Omental fat pad (tissue), 4 donors: ENCODE measurements around the gene CEP70. TPM values are rescaled to one million over a fixed set of nuclear protein-coding genes. Genes with fewer than 3 reads are reported as not detected.
"Not testable (repeated sequence)": the region's sequence is repeated elsewhere in the genome, so short reads cannot be mapped to it uniquely, and the experiment has no call there.

Source experiments
- ATAC-seq: fragments of 150-250 bp; one replicate; pipeline ENCODE4 v1.9.1; 2016; ENCODE audit warnings: mild to moderate bottlenecking, moderate library complexity; ENCODE audit not compliant: low FRiP score
- DNase-seq: peaks from one replicate; pipeline ENCODE4 v3.0.0-alpha.2; 2019; ENCODE audit warnings: low spot score
- total RNA-seq, 4 donors: library from RNA; depleted of rRNA; stranded (reverse); fragments of >200 nt; gene quantifications; one replicate each; pipeline ENCODE4 v1.1.0, GENCODE V29; 2016
- TF ChIP-seq, protein P1 (sequence below), 3 donors: fragments of 450-650 bp; IDR thresholded peaks; one replicate each; pipeline ENCODE4 v1.5.1; 2016 to 2017; ENCODE audit warnings: antibody characterized with exemption in 3 of 3, mild to moderate bottlenecking in 3 of 3, moderate library complexity in 2 of 3

The CEP70 gene
- total RNA-seq, 4 donors from 2014 or later = 10.6 to 15.4 (median 13.8) TPM

DNA sequence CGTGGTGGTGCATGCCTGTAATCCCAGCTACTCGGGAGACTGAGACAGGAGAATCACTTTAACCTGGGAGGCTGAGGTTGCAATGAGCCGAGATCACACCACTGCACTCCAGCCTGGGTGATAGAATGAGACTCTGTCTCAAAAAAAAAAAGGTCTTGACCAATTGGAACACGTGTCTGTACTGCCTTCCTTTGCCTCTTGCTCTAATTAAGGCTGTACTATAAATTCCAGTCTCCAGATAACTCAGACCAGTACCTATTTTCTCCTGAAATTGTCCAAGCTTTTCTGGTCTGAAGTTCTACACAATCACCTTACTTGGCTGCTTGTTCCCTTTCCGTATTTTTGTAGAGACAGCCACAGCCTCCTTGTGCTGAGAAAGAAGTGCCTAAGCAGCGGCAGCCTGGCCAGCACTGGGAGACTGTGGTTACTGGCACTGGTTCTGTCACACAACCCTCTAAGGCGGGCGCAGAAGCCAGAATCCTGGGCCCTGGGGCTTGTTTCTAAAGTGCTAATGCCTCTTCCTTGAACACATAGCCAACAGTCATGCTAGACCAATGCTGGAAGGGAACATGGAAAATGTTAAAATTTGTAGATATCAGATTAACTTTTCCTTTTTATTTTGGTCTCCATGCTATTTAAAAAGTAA lies 6.2 kb upstream of the CEP70 start:
- no peak for DNase-seq
- no peak for ATAC-seq
- TF ChIP-seq, protein P1, sequence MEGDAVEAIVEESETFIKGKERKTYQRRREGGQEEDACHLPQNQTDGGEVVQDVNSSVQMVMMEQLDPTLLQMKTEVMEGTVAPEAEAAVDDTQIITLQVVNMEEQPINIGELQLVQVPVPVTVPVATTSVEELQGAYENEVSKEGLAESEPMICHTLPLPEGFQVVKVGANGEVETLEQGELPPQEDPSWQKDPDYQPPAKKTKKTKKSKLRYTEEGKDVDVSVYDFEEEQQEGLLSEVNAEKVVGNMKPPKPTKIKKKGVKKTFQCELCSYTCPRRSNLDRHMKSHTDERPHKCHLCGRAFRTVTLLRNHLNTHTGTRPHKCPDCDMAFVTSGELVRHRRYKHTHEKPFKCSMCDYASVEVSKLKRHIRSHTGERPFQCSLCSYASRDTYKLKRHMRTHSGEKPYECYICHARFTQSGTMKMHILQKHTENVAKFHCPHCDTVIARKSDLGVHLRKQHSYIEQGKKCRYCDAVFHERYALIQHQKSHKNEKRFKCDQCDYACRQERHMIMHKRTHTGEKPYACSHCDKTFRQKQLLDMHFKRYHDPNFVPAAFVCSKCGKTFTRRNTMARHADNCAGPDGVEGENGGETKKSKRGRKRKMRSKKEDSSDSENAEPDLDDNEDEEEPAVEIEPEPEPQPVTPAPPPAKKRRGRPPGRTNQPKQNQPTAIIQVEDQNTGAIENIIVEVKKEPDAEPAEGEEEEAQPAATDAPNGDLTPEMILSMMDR (IDR thresholded peaks at IDR 0.05) = no peak

DNA sequence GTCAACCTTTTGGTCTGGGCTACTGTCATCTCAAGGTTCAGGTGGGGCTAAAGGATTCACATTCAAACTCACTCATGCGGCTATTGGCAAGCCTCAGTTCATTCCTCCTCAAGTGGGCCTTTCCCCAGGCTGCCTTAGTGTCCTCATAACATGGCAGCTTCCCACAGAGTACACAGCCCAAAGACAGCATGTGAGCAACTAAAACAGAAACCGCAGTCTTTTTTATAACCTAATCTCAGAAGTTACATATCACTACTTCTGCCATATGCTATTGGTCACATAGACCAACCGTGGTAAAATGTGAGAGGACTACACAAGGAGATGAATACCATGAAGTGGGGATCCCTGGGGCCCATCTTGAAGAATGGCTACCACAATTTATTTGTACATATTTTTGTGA lies 4.5 kb upstream of the CEP70 start:
- DNase-seq (no peak), ATAC-seq (no peak)
- TF ChIP-seq, protein P1 (IDR thresholded peaks at IDR 0.05) = no peak

DNA sequence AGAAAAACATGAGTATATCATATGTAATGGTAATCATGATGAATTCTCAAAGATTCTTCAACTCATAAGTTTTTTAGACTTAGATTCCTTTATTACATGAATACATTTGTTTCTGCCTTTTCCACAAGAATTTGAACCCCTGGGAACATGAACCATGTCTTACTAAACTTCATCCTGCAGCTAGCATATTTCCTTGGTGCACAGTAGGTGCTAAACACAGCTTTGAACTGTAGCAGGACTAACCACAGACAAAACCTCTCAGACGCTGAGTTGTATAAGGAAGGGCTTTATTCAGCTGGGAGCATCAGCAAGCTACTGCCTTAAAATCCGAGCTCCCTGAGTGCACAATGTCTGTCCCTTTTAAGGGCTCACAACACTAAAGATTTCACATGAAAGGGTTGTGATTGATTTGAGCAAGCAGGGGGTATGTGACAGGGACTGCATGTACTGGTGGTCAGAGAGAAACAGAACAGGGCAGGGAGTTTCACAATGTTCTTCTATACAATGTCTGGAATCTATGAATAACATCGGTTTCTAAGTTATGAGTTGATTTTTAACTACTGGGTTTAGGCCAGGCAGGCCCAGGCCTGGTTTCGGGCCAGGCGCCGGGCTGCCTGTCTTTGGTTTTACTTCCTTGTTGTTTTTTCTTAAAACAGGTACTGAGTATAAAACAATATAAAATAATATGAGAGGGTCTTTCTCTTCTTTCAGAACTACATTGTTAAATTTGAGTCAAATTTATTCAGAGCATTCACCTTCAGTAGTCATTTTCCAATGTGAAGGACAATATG lies 3.3 kb upstream of the CEP70 start:
- ATAC-seq, DNase-seq: not testable (repeated sequence)

DNA sequence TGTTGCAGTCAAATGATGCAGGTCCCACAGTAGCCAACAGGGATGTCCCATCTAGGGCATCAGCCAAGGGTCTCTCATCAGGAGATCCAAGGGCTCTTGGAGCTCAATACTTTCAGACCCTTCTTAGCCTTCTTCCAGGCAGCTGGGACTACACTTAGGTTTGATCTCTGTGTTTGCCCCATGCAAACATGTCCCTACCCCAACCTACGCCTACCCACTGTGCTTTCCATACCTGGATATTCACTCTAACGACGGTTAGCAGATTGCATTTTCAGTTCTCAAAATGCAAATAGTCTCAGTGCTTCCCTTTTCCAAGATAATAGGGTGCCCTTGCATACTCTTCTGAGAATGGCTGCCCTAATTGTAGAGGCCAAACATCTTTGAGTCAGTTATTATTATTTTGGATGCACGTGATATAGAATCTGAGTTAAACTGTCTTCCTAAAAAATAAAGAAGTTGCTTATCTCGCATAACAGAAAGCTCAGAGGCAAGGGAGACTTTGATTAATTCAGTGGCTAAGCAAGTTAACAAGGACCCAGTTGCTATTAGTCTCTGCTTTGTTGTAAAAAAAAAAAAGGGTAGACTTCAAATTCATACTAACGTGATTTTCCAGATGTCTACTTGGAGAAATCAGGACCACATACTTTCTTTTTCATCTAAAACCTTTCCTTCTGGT lies 1.0 kb upstream of the CEP70 start:
- TF ChIP-seq, protein P1 (IDR thresholded peaks at IDR 0.05) = no peak
- no peak for ATAC-seq
- DNase-seq = no peak

DNA sequence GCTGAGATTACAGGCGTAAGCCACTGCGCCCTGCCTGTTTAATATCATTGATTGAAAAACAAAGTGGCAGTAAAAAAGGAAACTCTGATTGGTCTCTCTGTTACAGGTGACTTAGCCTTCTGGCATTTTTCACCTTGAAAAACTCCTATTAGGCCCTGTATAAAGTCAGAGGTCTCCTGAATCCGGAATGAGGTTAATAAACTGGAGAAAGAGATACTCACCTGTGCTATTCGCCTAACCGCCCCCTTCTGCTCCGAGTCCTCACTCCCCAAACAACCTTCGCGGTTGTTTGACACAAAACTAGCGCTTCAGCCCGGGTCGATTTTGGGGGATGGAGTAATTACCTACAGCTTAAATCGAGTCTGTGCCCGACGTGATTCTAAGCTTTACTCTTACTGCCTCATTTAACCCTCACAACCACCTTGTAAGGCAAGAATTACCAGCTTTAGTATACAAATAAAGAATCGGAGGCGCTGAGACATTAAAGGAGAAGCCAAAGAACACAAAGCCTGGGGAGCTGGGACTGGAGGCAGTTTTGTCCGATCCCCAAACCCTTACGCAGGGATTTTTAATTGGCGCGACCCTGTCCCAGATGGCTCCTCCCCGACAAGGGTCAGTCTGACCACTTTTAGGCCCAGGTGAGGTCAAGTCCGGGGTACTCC lies 441 bp downstream of the CEP70 start:
- no peak for ATAC-seq
- no peak for DNase-seq
- TF ChIP-seq, protein P1 (IDR thresholded peaks at IDR 0.05) = no peak

DNA sequence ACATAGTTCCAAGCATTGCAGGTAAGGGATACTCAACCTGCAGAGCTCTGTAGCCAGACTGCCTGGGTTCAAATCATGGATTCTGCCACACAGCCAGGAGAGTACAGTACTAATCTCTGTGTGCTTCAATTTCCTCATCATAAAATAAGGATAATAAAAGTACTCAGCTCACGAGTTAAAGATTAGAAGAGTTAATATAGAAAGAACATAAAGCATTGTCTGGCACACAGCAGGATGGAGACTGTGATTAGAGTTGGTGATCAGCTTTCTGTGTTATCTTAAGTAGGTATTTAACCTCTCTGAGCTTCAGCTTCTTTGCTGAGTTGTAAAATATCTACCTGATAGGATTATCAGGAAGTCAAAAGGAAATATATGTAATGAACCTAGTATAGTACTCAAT lies 2.7 kb downstream of the CEP70 start:
- ATAC-seq (no peak), DNase-seq (no peak)
- TF ChIP-seq, protein P1 (IDR thresholded peaks at IDR 0.05) = no peak

DNA sequence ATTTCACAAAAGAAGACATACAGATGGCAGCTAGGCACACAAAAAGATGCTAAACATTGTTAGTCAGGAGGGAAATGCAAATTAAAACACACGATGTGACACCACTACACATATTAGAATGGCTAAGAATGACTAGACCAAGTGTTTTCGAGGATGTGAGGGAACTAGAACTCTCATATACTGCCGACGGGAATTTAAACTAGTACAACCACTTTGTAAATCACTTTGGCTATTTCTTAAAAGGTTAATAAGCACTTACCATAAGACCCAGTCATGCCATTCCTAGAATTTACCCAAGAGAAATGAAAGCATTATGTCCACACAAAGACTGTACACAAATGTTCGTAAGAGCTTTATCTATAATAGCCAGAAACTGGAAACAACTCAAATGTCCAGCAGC lies 5.6 kb downstream of the CEP70 start:
- TF ChIP-seq, protein P1 (IDR thresholded peaks at IDR 0.05) = no peak
- DNase-seq (no peak), ATAC-seq (no peak)
